ENCODE data around the gene CACNA2D2.

Gene CACNA2D2

DNA sequence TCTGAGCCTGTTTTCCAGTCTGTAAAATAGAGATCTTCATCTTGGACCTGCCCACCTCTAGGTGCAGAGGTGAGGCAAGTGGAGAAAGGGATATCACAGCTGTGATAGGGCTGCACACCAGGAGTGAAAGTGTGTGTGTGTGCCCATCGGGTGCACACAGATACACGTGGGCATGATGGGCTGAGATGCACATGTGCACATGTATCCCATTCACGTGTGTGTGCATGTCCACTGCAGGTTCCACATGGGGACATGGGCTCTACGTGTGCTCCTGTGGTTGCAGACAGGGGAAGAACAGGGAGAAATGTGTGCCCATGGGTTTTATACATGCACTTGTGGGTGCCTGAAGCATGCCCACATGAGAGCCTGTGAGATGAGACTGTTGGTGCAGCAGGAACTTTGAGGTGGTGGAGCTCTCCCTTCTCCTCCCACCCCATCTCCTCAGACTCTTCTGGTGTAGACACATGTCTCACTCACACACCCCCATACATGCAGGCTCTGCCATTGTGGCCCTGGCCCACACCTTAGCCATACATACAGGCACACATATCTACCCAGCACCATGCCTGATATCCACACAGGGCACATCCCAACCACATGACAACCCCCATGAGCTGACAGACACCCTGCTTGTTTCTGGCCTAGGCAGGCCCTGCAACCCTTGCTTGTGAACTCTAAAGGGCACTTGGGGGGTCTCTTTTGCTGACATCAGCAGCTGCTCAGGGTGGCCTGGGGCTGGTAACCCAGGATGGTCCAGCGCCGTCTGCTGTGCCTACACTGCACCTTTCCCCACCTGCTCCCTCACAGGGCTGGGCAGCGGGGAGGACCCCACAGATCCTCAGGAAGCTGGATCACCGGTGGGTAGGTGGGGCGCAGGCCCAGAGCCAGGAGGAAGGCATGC lies 86.4 kb downstream of the CACNA2D2 start:
- in situ Hi-C loops (cut with HindIII; ENCODE audit: low sequenced_read_pairs) = no loop called here
- DNase-seq (ENCODE audit: low read depth, low spot score) = no peak
- TF ChIP-seq CTCF (IDR thresholded peaks at IDR 0.05; ENCODE audit: low read depth, low read length) = no peak
- no peak overlapping the region for H3K4me3 ChIP-seq (ENCODE audit: low read depth, low read length)

DNA sequence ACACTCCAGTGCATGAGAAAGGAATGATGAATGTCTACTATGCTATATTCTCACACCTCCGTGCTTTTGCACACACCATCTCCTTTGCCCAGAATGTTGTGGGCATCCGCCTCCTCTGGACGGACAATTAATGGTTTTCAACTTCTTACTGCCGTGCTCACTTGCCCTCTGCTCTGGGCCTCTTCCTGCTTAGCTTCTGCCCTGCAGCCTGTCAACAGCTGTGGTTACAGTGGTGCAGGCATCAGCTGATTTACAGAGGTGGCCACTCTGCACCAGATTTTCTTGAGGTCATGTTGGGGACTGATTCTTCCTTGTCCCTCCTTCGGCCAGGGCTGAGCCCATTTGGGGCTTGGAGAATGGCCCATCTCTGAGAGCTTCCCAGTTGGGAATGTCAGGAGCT lies 87.6 kb downstream of the CACNA2D2 start:
- no peak for DNase-seq (ENCODE audit: low read depth, low spot score)
- in situ Hi-C loops (cut with HindIII; ENCODE audit: low sequenced_read_pairs) = no loop called here
- no peak for TF ChIP-seq CTCF (IDR thresholded peaks at IDR 0.05; ENCODE audit: low read depth, low read length)
- no peak overlapping the region for H3K4me3 ChIP-seq (ENCODE audit: low read depth, low read length)

- TF ChIP-seq CTCF (IDR thresholded peaks at IDR 0.05; ENCODE audit: low read depth, low read length) = no peak
- no peak for DNase-seq (ENCODE audit: low read depth, low spot score)
- no peak overlapping the region for H3K4me3 ChIP-seq (ENCODE audit: low read depth, low read length)
- in situ Hi-C loops (cut with HindIII; ENCODE audit: low sequenced_read_pairs) = no loop called here
Observed at GRCh38 chr3:50415061-50415460, 88.4 kb downstream of the CACNA2D2 start.

GRCh38 chr3:50414616-50415015 lies 88.8 kb downstream of the CACNA2D2 start:
- DNase-seq (ENCODE audit: low read depth, low spot score) = no peak
- in situ Hi-C loops (cut with HindIII; ENCODE audit: low sequenced_read_pairs) = no loop called here
- TF ChIP-seq CTCF (IDR thresholded peaks at IDR 0.05; ENCODE audit: low read depth, low read length) = no peak
- no peak overlapping the region for H3K4me3 ChIP-seq (ENCODE audit: low read depth, low read length)

DNA sequence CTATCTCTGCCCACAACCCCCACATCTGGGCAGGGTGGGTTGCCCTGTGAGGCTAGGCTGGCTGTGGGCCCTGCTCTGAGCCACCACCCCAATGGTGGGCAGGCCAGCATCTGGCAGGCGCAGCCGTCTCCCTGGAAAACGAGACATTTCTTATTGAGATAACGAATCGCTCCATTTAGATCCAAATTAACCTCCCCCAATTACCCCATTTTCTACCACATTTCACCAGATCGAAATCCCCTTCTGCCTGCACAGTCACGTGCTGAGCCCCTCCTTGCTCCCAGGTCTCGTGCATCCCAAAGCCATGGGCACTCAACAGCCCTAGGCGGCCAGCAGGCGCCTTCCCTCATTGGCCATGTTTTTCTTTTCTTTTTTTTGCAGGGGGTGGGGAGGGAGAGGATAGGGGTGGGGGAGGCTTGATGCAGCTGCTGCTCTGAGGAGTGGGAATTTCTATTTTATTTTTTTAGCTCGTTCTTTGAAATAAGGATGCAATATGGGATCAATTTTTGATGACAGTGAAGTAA lies 91.1 kb downstream of the CACNA2D2 start:
- no peak for DNase-seq (ENCODE audit: low read depth, low spot score)
- in situ Hi-C loops (cut with HindIII; ENCODE audit: low sequenced_read_pairs) = no loop called here
- no peak for TF ChIP-seq CTCF (IDR thresholded peaks at IDR 0.05; ENCODE audit: low read depth, low read length)
- no peak overlapping the region for H3K4me3 ChIP-seq (ENCODE audit: low read depth, low read length)

DNA sequence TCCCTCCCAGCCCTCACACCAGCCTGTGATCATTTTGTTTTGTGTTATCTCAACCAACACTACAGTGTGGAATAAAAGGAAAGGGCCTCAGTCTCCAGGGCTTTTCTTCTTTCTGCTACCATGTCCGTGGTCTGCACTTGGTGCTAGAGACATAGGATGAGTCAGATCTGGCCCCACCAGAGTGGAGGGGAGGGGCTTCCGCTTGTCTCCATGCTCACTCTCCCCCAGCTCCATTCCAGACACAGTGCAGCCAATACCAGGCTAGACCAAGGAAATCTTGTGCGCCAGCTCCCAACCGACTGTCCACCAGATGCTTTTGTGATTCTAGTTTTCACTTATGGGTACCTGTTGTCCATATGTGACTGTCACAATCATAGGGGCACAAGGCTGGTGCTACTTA lies 92.2 kb downstream of the CACNA2D2 start:
- TF ChIP-seq CTCF (IDR thresholded peaks at IDR 0.05; ENCODE audit: low read depth, low read length) = no peak
- no peak overlapping the region for H3K4me3 ChIP-seq (ENCODE audit: low read depth, low read length)
- no peak for DNase-seq (ENCODE audit: low read depth, low spot score)
- in situ Hi-C loops (cut with HindIII; ENCODE audit: low sequenced_read_pairs) = no loop called here

All from astrocyte of the spinal cord (primary cell).